Activated naive CD4-positive, alpha-beta T cell treated with anti-CD3 and anti-CD28 coated beads, Interleukin-2, amount 10 ng/mL, durations not matched to agents 7 days and 5 days (primary cell): ENCODE results near the gene DLG4.
A peak's percentile ranks its signal among the peaks of the same experiment; 100 is the strongest.

Source experiments
- CTCF ChIA-PET: fragments of 350-600 bp; sonication (Branson Sonifier 250); formaldehyde crosslinking; loops from one replicate; lab custom pipeline; 2021; ENCODE audit warnings: antibody characterized with exemption; lab: Charles Lee
- DNase-seq: peaks from one replicate; pipeline ENCODE4 v3.0.0-alpha.2; 2020
- H3K27ac Mint-ChIP-seq: one replicate; pipeline ENCODE4 v1.8.0; 2021; ENCODE audit warnings: mild to moderate bottlenecking, moderate library complexity, mixed read lengths
- H3K27me3 Mint-ChIP-seq: one replicate; pipeline ENCODE4 v1.8.0; 2021; ENCODE audit warnings: mild to moderate bottlenecking, mixed read lengths
- H3K36me3 Mint-ChIP-seq: one replicate; pipeline ENCODE4 v1.8.0; 2021; ENCODE audit warnings: mixed read lengths
- H3K4me1 Mint-ChIP-seq: one replicate; pipeline ENCODE4 v1.8.0; 2021; ENCODE audit warnings: mixed read lengths
- H3K4me3 Mint-ChIP-seq: one replicate; pipeline ENCODE4 v1.8.0; 2021; ENCODE audit warnings: mild to moderate bottlenecking, moderate library complexity, mixed read lengths
- H3K9me3 Mint-ChIP-seq: one replicate; pipeline ENCODE4 v1.8.0; 2021; ENCODE audit warnings: mixed read lengths

DLG4 gene

GRCh38 chr17:7219812-7220592 lies at the start of gene DLG4, which contains the start of gene ACADVL:
TSS of gene DLG4 (minus strand) at chr17:7219836.
TSS of gene ACADVL (plus strand) at chr17:7219938. CDS start at chr17:7219985, 47 bp downstream.
- Mint-ChIP-seq H3K27ac (peak within 1 kb of the TSS; percentile 90), H3K27me3 (peaks cover 13% of the 10 kb centered on the region), H3K4me3 (peak within 1 kb of the TSS; percentile 94), H3K4me1 (peaks cover 62% of the 10 kb centered on the region), H3K36me3 (peaks cover 30% of the 10 kb centered on the region), H3K9me3 (no peaks in the 10 kb centered on the region)
- CTCF ChIA-PET = interaction anchor here (1.0 to 4.5 kb wide), 7 partner anchors 10 to 76 kb away, joined by 3 to 34 read pairs (median 5); partner anchors contain the start of genes GABARAP and PHF23
- peak; percentile 86 for DNase-seq

- Mint-ChIP-seq H3K27ac (no peak overlapping the region), H3K27me3 (peaks cover 78% of the 10 kb centered on the region), H3K9me3 (no peaks in the 10 kb centered on the region), H3K36me3 (peaks cover 3% of the 10 kb centered on the region), H3K4me3 (no peak overlapping the region), H3K4me1 (peaks cover 24% of the 10 kb centered on the region)
- CTCF ChIA-PET = interaction anchor here (1.4 kb wide), 1 partner anchor 30 kb away, joined by 3 read pairs; no protein-coding TSS in a partner anchor
- no peak for DNase-seq
Observed at GRCh38 chr17:7266784-7267183, 47.1 kb upstream of the DLG4 start.

GRCh38 chr17:7263801-7264078 lies 44.1 kb upstream of the DLG4 start:
- Mint-ChIP-seq H3K27ac (no peak overlapping the region), H3K4me1 (peaks cover 33% of the 10 kb centered on the region)

GRCh38 chr17:7262935-7263800 lies 43.5 kb upstream of the DLG4 start:
- Mint-ChIP-seq H3K9me3 (no peaks in the 10 kb centered on the region), H3K36me3 (peaks cover 3% of the 10 kb centered on the region), H3K27me3 (peaks cover 76% of the 10 kb centered on the region), H3K4me3 (peak overlapping the region; percentile 19), H3K27ac (peak overlapping the region; percentile 24), H3K4me1 (peaks cover 33% of the 10 kb centered on the region)
- peak; percentile 54 for DNase-seq
- CTCF ChIA-PET = interaction anchor here (0.6 to 0.8 kb wide), 2 partner anchors 218 to 240 kb away, joined by 3 read pairs; no protein-coding TSS in a partner anchor

More at GRCh38 chr17:7263801-7264078, 44.1 kb upstream of the DLG4 start:
- CTCF ChIA-PET = interaction anchor here (0.6 to 0.8 kb wide), 2 partner anchors 218 to 239 kb away, joined by 3 read pairs; no protein-coding TSS in a partner anchor
- Mint-ChIP-seq H3K4me3 (no peak overlapping the region), H3K27me3 (peaks cover 80% of the 10 kb centered on the region), H3K9me3 (no peaks in the 10 kb centered on the region), H3K36me3 (peaks cover 3% of the 10 kb centered on the region)
- DNase-seq = no peak

GRCh38 chr17:7262192-7262934 lies 42.7 kb upstream of the DLG4 start, which contains the start of gene CLDN7:
TSS of gene CLDN7 (minus strand) at chr17:7262478. CDS start at chr17:7262043, 435 bp downstream.
- peak within 1 kb of the TSS; percentile 57 for H3K4me3 Mint-ChIP-seq
- CTCF ChIA-PET = no interaction called here

GRCh38 chr17:7261379-7262191 lies 41.9 kb upstream of the DLG4 start:
- peak overlapping the region; percentile 65 for H3K27ac Mint-ChIP-seq
- no peaks in the 10 kb centered on the region for H3K9me3 Mint-ChIP-seq
- H3K27me3 Mint-ChIP-seq = peaks cover 62% of the 10 kb centered on the region
- peaks cover 31% of the 10 kb centered on the region for H3K4me1 Mint-ChIP-seq
- H3K4me3 Mint-ChIP-seq = peak overlapping the region; percentile 57
- CTCF ChIA-PET = no interaction called here
- H3K36me3 Mint-ChIP-seq = peaks cover 7% of the 10 kb centered on the region
- peak; percentile 39 for DNase-seq

More at GRCh38 chr17:7262192-7262934, 42.7 kb upstream of the DLG4 start, which contains the start of gene CLDN7:
- DNase-seq = peak; percentile 37
- H3K36me3 Mint-ChIP-seq = peaks cover 3% of the 10 kb centered on the region
- H3K27ac Mint-ChIP-seq = peak within 1 kb of the TSS; percentile 65
- H3K9me3 Mint-ChIP-seq = no peaks in the 10 kb centered on the region
- peaks cover 69% of the 10 kb centered on the region for H3K27me3 Mint-ChIP-seq
- peaks cover 33% of the 10 kb centered on the region for H3K4me1 Mint-ChIP-seq

- CTCF ChIA-PET = no interaction called here
- Mint-ChIP-seq H3K9me3 (no peaks in the 10 kb centered on the region), H3K27me3 (peaks cover 55% of the 10 kb centered on the region), H3K36me3 (peaks cover 9% of the 10 kb centered on the region), H3K4me1 (peaks cover 31% of the 10 kb centered on the region), H3K27ac (no peak overlapping the region), H3K4me3 (peak overlapping the region; percentile 52)
- DNase-seq = peak; percentile 53
Observed at GRCh38 chr17:7260651-7261378, 41.2 kb upstream of the DLG4 start.

GRCh38 chr17:7260151-7260550 lies 40.5 kb upstream of the DLG4 start:
- Mint-ChIP-seq H3K27ac (no peak overlapping the region), H3K4me1 (peaks cover 31% of the 10 kb centered on the region), H3K36me3 (peaks cover 12% of the 10 kb centered on the region), H3K9me3 (no peaks in the 10 kb centered on the region), H3K27me3 (peaks cover 51% of the 10 kb centered on the region), H3K4me3 (no peak overlapping the region)
- CTCF ChIA-PET = no interaction called here
- no peak for DNase-seq

- peaks cover 45% of the 10 kb centered on the region for H3K27me3 Mint-ChIP-seq
- CTCF ChIA-PET = interaction anchor here (0.9 to 1.8 kb wide), 2 partner anchors 37 to 39 kb away, joined by 3 to 6 read pairs; no protein-coding TSS in a partner anchor
- H3K9me3 Mint-ChIP-seq = no peaks in the 10 kb centered on the region
- DNase-seq = no peak
- H3K36me3 Mint-ChIP-seq = peaks cover 18% of the 10 kb centered on the region
- no peak overlapping the region for H3K4me3 Mint-ChIP-seq
- peaks cover 35% of the 10 kb centered on the region for H3K4me1 Mint-ChIP-seq
- H3K27ac Mint-ChIP-seq = no peak overlapping the region
Observed at GRCh38 chr17:7259555-7259889, 39.9 kb upstream of the DLG4 start.

- Mint-ChIP-seq H3K27me3 (peaks cover 39% of the 10 kb centered on the region), H3K9me3 (no peaks in the 10 kb centered on the region), H3K27ac (no peak overlapping the region), H3K36me3 (peaks cover 23% of the 10 kb centered on the region), H3K4me1 (peaks cover 37% of the 10 kb centered on the region), H3K4me3 (no peak overlapping the region)
- DNase-seq = peak; percentile 19
- CTCF ChIA-PET = interaction anchor here (0.9 to 1.8 kb wide), 2 partner anchors 38 to 40 kb away, joined by 3 to 6 read pairs; no protein-coding TSS in a partner anchor
Observed at GRCh38 chr17:7258731-7259554, 39.3 kb upstream of the DLG4 start.

- peaks cover 32% of the 10 kb centered on the region for H3K4me1 Mint-ChIP-seq
Observed at GRCh38 chr17:7256766-7257456, 37.3 kb upstream of the DLG4 start.

More at GRCh38 chr17:7256766-7257456, 37.3 kb upstream of the DLG4 start:
- no peak overlapping the region for H3K4me3 Mint-ChIP-seq
- H3K9me3 Mint-ChIP-seq = no peaks in the 10 kb centered on the region
- peaks cover 19% of the 10 kb centered on the region for H3K27me3 Mint-ChIP-seq
- CTCF ChIA-PET = interaction anchor here (1.0 to 1.5 kb wide), 3 partner anchors 39 to 304 kb away, joined by 3 to 9 read pairs (median 3); no protein-coding TSS in a partner anchor
- H3K27ac Mint-ChIP-seq = no peak overlapping the region
- no peak for DNase-seq
- peaks cover 27% of the 10 kb centered on the region for H3K36me3 Mint-ChIP-seq
